GM18909 (cell line): ENCODE measurements around the gene RGS11.
"Not testable (repeated sequence)": the region's sequence is repeated elsewhere in the genome, so short reads cannot be mapped to it uniquely, and the experiment has no call there.

Experiments
- ATAC-seq: cut with Tn5 transposase; IDR thresholded peaks from one replicate; pipeline ENCODE4 v1.9.1; 2021; ENCODE audit warnings: mild to moderate bottlenecking; ENCODE audit not compliant: unreplicated experiment, poor library complexity

Gene RGS11

DNA sequence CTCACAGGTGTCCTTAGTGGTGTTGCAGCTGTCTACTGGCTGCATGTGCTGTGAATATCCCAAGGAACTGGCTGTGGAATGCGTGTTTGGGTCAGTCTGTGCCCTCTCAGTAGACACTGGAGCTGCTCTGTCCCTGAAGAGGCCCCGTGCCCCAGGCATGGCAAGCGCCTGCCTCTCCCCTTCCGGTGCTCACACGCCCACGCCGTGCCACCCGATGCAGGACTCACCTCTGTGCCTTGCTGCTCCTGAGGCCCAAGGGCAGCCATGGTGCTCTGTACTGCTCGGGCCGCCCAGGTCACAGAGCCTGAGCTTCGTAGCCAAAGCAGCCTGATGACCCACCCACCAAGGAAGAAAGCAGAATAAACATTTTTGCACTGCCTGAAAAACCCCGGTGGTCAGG is 10.0 kb downstream of the RGS11 start:
- ATAC-seq = no peak

DNA sequence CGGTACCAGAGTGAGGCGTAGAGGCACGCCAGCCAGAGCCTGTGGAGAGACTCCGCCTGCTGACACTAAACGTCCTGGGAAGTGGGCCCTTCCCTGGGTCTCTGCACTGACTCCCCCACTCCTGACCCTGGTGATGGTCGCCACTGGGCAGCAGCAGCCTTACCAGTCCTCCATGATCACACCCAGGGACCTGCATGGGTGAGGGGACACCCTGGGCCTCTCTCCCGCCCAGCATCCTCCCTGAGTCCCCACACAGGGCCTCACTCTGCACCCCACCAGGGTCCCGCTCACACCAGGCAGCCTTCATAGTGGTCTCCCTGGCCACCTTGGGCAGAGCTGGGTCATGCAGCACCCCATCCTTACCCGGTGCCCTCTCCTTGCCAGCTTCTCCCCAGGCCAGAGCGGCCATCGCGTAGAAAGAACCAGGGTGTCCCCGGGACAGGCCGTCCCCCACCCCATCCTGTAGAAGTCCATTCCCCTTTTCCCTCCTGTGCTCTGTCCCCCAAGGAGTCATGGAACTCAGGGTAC is 10.7 kb downstream of the RGS11 start:
- ATAC-seq = no peak

DNA sequence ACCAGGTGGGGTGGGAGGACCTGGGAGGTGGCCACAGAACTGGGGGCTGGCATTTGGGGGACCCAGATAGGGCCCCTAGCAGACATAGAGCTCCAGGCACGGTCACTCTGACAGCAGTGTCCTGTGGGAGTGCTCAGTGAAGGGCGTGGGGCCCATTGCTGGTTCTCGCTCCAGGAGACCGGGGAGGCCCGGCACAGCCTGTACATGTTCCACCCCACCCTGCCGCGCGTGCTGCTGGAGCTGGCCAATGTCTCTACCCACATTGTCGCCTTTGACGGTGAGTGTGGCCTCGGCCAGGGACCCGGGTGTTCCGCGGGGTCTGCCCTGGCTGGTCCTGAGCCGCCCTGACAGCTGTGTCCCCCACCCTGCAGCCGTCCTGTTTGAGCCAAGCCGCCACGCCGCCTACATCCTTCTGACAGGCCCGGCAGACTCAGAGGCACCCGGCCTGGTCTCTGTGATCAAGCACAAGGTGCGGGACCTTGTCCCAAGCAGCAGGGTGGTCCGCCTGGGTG is 11.2 kb downstream of the RGS11 start:
- no peak for ATAC-seq

DNA sequence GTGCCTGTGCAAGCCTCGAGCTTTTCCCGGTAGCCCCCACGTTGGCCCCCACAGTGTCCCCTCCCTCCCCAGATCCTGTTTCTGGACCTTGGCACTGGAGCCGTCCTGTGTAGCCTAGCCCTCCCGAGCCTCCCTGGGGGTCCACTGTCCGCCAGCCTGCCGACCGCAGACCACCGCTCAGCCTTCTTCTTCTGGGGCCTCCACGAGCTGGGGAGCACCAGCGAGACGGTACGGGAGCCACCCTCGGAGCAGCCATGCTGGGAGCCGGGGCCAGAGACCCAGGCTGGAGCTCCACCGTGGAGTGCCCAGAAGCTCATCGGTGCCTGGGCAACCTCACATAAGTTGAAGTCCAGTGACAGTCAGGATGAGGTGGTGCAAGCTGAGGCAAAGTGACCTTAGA is 11.8 kb downstream of the RGS11 start:
- no peak for ATAC-seq

DNA sequence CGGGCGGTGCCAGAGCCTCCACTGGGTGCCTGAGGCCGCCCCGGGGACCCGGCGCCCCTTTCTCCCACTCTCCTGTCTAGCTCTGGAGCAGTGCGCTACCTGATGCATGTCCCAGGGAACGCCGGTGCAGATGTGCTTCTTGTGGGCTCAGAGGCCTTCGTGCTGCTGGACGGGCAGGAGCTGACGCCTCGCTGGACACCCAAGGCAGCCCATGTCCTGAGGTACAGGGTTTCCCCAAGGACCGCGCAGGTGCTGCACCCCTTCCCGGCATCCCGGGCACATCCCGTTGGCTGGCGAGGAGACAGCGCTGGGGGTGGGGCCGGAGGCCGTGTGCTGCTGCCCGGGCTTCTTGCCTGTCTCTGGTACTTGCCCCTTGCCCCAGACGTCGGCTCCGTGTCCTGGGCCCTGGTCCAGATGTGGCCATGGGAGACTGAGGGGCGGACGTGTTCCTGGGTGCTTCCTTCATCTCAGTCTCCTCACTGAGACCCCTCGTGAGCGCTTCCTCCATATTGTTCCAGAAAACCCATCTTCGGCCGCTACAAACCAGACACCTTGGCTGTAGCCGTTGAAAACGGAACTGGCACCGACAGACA is 12.5 kb downstream of the RGS11 start:
- ATAC-seq = no peak

DNA sequence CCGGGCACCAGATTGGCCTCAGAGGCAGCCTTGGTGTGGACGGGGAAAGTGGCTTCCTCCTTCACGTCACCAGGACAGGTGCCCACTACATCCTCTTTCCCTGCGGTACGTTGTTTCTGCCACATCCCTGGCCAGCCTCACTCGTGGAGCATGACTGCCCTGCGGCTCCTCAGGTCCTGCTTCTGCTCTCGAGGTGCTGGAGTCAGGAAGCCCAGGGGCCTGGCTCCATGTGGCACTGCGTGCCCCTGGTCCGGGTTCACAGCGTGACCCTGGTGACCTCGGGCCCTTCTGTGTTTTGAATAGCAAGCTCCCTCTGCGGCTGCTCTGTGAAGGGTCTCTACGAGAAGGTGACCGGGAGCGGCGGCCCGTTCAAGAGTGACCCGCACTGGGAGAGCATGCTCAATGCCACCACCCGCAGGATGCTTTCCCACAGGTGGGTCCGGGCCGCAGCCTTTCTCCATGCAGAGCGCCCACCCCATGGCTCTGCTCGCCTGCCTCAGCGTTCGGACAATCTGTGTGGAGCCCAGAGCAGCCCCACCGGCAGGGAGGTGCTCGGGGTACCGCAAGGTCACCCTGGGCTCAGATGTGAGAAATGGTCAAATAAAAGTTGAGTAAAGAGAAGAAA is 13.5 kb downstream of the RGS11 start:
- no peak for ATAC-seq

DNA sequence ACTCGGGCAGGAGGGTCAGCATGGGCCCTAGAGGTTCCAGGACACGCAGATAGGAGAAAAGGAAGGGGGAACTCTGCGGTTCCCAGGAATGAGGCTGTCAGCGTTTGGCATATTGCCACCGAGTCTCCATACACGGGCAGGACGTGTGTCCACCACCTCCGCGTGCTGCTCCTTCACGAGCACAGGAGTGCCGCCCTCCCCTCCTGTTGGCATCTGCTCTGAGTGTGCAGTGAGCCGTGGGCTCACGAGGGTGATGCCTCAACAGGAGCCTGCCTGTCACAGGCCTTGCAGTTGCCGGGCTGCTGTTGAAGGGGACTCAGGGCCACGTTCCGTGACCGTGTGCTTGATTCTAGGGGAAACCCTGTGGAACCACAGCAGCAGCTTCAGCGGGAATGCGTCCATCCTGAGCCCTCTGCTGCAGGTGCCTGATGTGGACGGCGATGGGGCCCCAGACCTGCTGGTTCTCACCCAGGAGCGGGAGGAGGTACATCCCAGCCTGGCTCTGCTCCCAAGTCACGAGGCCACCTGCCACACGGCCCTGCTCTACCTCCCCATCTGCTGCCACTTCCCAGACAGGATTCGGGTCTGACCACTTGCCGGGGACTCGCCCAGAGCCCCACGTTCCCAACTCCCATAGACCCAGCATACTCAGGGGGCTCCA is 14.6 kb downstream of the RGS11 start:
- no peak for ATAC-seq

DNA sequence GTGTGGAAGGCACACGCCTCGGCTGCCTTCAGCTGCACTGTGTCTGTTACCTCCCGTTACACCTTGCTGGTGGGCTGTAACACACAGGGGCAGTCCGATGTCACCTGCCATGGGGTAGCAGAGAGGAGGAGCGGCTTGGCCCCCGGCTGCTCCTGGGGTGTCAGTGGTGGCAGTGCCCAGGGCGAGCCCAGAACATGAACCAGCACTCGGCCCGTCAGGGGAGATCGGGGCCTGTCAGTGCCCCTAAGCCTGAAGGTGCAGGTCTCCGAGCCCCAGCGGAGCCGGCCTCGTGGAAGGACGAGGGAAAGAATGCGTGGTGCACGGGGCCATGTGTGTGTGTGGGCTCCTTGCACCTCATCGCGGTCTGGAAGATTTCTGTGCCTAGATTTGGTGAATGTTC is 15.4 kb downstream of the RGS11 start:
- ATAC-seq = no peak

DNA sequence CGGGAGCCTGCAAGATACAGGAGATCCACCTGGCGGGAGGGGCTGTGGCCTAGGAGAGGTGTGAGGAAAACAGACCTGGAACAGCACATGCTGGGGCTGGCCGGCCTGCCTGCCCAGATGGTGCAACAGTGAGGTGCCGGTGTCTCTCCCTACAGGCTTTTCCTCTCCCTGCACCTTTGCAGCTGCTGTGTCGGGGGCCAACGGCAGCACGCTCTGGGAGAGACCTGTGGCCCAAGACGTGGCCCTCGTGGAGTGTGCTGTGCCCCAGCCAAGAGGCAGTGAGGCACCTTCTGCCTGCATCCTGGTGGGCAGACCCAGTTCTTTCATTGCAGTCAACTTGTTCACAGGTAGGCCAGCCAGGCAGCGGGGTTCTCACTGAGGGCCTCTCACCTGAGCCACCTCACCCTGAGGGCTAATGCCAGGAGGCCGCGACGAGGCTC is 15.9 kb downstream of the RGS11 start:
- no peak for ATAC-seq

DNA sequence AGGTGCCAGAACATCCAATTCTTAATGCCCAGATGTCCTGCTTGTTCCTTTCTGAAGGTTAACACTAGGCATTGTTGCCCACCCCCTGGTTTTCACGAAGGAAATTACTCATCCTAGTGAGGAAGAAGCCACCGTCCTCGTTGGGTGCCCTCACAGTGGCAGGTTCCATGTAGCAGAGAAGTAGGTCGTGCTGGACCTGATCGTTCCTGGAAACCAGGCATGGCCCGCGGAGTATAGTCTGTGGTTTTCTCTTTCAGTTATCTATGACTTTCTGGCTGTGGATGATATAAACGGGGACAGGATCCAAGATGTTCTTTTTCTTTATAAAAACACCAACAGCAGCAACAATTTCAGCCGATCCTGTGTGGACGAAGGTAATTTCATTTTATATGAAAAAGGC is 16.5 kb downstream of the RGS11 start:
- ATAC-seq = no peak

DNA sequence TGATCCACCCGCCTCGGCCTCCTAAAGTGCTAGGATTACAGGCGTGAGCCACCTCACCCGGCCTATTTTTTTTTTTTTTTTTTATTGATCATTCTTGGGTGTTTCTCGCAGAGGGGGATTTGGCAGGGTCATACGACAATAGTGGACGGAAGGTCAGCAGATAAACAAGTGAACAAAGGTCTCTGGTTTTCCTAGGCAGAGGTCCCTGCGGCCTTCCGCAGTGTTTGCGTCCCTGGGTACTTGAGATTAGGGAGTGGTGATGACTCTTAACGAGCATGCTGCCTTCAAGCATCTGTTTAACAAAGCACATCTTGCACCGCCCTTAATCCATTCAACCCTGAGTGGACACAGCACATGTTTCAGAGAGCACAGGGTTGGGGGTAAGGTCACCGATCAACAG is 17.7 kb downstream of the RGS11 start:
- ATAC-seq = not testable (repeated sequence)

DNA sequence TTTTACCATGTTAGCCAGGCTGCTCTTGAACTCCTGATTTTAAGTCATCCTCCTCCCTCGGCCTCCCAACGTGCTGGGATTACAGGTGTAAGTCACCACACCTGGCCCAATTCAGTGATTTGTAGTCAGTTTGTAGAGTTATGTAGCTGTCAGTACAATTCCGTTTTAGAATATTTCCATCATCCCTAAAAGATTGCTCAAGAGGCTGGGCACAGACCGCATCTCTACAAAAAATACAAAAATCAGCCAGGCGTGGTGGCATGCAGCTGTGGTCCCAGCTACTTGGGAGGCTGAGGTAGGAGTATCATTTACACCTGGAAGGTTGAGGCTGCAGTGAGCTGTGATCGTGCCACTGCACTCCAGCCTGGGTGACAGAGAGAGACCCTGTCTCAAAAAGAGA is 20.6 kb downstream of the RGS11 start:
- ATAC-seq = no peak

DNA sequence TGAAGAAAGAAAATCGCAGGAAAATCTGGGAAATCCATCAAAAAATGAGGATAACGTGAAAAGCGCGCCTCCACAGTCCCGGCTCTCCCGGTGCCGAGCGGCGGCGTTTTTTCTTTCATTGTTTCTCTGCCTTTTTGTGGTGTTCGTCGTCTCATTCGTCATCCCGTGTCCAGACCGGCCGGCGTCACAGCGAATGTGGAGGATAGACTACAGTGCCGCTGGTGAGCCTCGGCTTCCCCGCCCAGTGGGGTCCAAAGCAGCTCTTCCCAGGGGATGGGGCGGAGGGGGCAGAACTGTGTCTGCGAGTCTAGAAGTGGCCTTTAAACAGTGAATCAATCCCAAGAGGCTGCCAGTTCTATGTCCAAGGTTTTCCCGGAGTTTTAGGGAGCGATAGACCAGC is 21.3 kb downstream of the RGS11 start:
- no peak for ATAC-seq

DNA sequence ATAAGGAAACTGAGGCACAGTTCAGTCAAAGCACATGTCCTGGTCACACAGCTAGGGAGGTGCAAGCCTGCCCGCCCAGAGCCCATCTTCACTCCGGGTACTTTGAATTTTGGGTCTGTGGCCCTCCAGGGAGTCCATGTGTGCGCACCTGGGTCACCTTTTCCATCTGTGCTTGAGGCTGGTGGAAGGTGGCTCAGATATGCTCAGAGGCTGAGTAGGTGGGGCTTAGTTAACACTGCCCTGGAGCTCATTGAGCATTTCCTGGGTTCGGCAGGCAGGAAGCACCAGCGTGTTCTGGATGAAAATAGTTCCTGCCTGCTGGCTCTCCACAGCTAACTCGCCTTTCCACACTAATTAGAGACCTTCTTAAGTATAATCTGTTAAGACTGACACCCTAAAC is 21.9 kb downstream of the RGS11 start:
- ATAC-seq = no peak

DNA sequence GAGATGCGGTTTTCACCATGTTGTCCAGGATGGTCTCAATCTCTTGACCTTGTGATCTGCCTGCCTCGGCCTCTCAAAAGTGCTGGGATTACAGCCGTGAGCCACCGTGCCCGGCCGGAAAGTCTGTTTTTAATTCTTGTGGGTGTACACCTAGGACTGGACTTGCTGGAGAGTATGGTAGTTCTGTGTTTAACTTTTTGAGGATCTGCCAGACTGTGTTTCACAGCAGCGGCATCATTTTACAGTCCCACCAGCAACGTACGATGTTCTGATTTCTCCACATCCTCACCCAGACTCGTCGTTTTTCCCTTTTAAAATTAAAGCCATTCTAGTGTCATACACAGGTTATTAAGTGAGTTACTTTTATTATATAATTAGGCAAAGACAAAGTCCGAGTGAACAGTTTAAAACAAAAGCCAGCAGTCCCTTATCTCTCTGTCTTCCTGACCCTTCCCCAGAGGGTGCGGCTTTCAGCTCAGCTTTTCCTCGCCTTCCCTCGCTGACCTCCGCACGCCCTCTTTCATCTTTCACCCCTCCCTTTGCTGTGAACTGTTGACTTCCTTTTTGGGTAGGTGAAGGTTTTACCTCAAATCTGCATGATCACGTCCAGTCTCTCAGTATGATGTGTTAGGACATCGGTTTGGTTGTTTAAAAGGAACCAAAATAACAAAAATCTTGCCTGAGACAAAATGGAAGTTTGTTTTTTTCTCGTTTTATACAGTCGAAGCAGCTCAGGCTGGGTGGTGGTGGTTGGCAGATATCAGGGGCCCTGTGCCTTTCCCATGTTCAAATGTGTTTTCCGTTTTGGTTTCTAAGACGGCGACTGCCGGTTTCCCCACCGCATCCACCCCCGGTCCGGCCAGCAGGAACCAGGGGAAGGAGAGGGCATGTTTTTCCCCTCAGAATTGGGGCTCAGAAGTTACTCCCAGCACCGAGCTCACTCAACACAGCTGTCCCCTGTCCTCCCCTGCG is 23.1 kb downstream of the RGS11 start:
- ATAC-seq = no peak

DNA sequence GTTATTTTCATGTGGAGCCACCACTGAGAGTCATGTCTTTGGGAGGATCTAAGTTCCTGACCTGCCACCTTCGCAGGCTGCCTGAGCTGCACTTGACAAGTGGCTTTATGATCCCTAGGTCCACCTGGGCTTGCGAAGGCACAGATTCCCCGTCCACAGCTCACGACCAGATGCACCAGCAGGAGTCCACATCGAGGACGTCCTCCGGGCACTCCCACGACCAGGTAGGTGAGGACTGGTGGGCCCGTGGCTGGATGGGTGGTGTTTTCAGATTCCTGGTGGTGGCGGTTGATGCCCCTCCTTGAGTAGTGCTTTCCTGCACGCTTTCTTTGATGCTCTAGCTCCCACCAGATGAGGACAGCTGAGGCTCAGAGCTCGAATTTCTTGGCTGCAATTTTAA is 26.3 kb downstream of the RGS11 start:
- no peak for ATAC-seq

DNA sequence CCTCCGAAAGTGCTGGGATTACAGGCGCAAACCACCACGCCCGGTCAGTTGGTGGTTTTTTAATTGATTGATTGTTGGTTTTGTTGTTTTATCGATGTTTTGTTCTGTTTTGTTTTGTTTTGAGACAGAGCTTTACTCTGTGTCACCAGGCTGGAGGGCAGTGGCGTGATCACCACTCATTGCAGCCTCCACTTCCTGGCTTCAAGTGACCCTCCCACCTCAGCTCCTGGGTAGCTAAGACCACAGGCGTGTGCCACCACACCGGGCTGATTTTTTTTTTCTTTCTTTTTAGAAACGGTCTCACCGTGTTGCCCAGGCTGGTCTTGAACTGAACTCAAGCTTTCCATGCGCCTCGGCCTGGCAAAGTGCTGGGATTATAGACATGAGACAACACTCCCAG is 28.7 kb downstream of the RGS11 start:
- ATAC-seq = no peak

DNA sequence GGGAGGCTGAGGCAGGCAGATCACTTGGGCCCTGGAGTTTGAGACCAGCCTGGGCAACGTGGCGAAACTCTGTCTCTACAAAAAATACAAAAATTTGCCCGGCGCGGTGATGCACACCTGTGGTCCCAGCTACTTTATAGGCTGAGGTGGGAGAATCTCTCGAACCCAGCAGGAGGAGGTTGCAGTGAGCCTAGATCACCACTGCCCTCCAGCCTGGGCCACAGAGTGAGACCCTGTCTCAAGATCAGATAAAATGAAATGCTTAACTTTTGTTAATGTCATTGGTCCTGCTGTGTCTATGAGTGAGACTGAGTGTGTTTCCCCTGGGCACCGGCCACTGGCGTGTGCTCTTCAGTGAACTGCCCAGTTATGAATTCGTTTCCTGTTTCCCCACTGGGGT is 30.6 kb downstream of the RGS11 start:
- ATAC-seq = no peak

DNA sequence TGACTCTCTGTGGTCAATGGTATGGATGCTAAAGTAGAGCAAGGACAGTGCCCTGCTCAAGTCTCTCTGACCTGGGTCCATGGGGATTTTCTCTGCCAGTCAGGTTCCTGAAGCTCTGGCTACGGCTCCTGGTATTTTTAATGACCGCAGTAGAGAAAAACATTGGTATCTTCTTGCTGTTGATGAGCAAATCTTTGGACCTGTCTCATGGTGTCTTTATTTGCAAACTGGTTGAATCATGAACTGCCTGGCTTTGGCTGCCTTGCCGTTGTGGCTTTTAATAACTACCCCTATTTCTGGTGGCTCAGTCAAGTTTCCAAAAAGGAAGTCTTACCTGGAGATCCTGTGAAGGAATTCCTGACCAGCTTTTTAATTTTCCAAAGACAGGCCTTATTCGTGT is 32.4 kb downstream of the RGS11 start:
- ATAC-seq = no peak

DNA sequence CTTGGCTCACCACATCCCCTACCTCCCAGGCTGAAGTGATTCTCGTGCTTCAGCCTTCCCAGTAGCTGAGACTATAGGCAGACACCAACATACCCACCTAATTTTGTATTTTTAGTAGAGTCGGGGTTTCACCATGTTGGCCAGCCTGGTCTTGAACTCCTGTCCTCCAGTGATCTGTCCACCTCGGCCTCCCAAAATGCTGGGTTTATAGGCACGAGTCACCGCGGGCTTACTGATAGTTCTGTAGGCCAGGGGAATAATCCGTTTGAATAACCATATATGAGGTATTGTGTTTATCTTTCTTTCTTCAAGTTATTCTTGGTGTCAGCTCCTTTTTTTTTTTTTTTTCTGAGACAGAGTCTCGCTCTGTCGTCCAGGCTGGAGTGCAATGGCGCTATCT is 33.5 kb downstream of the RGS11 start:
- ATAC-seq = no peak
